Renal cortex interstitium (tissue), 11 donors: ENCODE results near the gene HMG20A. TPM values are rescaled to one million over a fixed set of nuclear protein-coding genes. Genes with fewer than 3 reads are reported as not detected.

ENCODE experiments used
- DNase-seq, 11 donors: peaks; one replicate each; pipeline ENCODE4 v3.0.0-alpha.2; 2013; ENCODE audit warnings: low read depth in 9 of 11, low spot score in 4 of 11; ENCODE audit errors: extremely low read depth in 1 of 11
- polyA plus RNA-seq, 3 donors: library from polyadenylated mRNA; unstranded; fragments of 120-200 nt; gene quantifications; one replicate each; pipeline ENCODE4 v1.2.1, GENCODE V29; 2013; ENCODE audit not compliant: insufficient read length in 3 of 3

HMG20A gene
- polyA plus RNA-seq, 3 donors: 63.4 to 75.4 (median 63.9) TPM

GRCh38 chr15:77504871-77505270 lies 84.2 kb downstream of the HMG20A start:
- DNase-seq: no peak

DNA sequence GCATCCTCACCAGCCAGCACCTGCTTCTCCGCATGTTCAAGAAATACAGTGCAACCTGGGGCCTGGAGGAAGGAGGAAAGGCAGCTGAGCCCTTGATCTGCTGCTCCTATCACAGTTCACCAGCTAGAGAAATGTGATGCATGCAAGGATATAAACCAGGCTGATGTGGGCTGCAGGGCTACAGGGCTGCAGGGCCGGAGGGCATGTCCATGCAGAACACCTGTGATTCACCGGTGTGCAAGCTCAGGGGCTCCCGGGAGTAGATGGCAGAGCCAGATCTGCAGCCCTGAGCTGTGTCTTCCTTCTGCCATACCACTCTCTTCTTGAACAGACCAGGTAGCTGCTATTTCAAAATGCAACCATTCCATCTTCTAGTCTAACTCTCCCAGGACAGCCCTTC lies 84.9 kb downstream of the HMG20A start:
- DNase-seq: no peak

GRCh38 chr15:77506311-77507142 lies 85.8 kb downstream of the HMG20A start:
- peak in 1 of 11 donors; percentile 61 for DNase-seq

- no peak for DNase-seq
These were observed 86.6 kb downstream of the HMG20A start for GRCh38 chr15:77507143-77507897.

- no peak for DNase-seq
These were observed 87.2 kb downstream of the HMG20A start for GRCh38 chr15:77507911-77508310.

DNA sequence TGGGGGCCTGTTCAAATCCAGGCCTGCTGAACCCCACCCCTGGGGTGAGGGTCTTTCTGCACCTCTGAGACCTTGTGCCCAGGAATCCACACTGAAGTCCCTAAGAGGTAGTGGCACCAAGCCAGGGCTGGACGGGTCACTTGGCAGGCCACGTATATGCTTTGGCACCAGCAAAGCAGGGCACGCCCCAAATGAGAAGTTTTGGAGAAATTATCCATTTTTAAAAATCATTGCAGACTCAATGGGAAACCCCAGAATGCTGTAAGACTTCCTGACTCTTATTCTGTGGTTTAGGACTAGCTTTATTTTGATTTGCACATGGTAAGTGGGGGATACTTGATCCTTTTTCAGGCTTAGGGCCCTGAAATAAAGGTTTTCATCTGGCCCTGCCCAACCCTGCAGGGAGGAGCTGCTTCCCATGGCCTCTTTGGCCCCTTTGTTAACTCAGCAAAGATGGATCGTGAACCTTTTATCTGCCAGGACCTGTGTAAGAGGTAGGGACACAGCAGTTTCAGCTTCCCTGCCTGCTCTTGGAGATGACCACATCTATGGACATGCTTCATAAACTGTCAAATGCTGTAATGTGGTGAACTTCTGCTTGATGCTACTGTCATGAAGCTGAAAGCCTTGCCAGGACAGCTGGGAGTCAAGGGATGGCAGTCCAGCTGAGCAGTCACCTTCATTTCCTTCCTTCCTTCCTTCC lies 88.0 kb downstream of the HMG20A start:
- no peak for DNase-seq

DNA sequence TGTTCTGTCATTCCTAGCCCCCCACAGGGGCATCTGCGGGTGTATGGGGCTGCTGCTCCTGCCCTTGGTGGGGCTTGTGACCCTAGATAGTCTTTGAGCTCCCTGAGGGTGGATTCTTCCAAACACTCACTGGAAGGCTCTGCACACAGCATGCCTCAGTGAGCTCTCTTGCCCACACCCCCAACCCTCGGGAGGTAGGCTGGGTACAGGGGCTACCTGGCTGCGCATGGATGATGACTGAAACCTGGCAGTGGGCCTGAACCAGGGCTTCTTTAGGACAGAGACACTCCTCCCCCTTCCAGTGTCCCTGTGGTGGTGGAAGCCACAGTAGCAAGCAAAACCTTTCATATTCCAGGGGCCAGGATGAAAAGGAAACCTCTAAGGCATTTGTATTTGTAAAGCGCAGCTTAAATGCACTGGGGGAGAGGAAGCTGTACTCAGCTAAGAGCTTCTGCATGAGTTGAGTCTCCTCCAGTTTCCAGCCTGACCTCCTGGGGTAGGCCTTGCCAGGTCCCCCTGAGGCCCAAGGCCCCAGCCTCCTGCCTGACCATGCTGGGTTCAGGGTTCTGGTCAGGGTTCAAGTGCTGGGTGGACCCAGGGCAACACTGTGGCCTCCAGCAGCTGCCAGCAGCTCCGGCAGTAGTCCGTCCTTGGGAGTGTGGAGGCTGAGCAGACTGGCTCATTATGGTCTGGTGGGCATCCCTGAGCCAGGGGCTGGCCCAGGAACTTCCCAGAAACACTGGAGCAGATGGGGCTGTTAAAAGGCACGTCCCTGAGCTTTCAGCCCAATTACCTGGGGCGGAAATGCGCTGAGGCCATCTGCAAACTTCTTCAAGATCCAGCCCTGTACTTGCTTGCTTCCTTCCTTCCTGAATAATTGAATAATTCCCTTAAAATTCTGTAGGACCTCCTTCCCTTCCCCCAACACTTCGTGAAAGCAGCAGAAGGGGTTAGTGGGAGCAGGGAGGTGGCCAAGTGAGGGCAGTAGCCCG lies 89.7 kb downstream of the HMG20A start:
- no peak for DNase-seq

GRCh38 chr15:77511869-77512268 lies 91.2 kb downstream of the HMG20A start:
- DNase-seq: no peak

DNA sequence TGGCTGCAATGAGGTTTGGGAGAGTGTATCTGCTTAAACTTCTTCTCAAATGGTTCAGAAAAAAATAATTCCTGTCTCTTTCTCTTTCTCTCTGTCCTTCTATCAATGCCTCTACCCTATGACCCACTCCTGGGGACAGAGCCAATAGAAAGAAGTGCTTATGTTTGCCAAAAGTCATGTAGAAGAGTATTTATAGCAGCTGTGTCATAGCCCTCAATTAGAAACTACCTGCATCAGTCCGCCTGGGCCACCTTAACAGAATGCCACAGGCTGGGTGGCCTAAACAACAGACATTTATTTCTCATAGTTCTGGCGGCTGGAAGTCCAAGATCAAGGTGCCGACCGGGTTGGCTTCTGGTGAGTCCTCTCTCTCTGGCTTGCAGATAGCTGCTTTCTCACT lies 92.5 kb downstream of the HMG20A start:
- DNase-seq: no peak

DNA sequence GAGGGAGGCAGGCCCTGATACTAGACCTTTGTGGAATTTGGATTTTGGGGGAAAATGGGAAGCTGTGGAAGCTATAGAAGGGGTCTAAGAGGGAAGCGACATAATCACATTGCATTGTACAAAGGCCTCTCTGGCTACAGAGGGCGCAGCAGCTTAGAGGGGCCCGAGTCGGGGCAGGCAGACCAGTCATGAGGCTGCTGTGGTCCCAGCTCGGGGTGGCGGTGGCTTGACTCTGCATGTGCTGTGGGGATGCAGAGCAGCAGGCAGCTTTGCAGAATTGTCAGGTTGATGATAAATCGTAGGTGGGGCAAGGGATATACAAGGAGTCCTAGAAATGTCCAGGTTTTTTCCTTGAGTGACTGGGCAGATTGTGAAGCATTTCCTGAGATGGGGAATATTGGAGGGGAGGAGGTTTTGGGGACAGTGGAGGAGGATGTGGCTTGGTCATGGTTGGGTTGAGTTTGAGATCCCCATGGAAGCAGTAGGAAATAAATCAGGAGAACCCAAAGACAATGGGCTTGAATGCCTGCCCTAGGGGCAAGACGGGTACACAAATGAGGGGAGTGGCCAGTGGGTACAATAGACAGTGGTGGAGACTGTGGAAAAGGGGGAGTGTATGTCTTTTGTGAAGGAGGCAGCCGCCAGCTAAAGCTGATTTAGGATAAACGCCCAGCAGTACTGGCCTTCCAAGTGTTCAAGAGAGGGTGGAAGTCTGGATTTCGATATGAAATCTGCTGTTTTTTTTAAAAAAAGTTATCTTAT lies 94.1 kb downstream of the HMG20A start:
- DNase-seq: no peak

DNA sequence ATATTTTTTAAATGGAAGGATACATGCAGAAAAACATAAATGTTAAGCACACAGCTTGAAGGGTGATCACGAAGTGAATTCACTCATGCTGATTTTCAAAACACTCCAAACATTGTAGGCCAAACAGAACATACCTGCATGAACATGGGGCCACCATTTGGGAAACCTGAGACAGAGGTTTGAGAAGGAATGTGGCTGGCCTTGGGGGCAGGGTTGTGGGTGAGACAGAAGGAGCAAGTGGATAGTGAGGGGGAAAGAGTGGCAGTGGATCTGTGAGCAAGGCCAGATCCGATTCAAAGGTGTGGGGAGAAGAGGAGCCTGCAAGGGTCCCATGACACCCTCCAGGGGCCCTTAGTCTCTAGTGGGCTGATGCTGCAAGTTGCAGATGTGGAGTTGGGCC lies 94.9 kb downstream of the HMG20A start:
- DNase-seq: no peak

- no peak for DNase-seq
These were observed 95.4 kb downstream of the HMG20A start for GRCh38 chr15:77516076-77516475.

DNA sequence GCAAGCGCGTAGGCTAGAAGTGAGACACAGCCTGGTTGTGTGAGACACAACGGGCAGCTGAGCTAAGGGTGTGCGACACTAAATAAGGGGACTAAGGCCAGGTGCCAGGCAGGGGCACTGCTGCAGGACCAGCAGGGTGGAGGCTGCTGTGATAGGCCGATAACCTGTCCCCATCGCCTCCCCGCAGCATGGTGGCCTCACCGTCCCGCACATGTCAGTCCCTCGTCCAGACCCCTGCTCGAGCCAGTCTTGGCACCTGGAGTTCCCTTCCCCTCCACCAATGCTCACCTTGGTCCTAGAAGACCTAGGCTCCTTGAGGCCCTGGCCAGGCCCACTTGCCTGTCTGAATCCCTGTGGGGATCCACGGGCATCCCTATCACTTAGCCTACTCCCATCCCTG lies 96.1 kb downstream of the HMG20A start:
- DNase-seq: no peak

GRCh38 chr15:77517579-77517978 lies 96.9 kb downstream of the HMG20A start:
- no peak for DNase-seq

DNA sequence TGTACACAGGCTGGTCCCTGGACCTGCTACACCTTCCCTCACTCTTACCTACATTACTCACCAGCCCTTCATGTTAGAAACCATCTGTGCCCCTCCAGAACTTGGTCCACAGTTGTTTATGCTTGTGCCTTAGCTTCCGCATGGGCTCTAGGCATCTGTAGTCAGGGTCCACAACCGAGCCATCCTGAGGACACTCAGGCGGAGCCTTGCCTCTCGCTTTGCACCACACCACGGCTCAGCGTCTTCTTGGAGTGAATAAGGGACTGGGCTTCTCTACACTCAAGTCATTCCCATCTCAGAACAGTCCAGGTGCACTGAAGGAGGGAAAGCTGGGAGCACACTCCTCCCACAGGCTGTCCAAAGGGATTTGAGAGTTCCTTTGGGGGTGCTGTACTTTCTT lies 97.8 kb downstream of the HMG20A start:
- no peak for DNase-seq

DNA sequence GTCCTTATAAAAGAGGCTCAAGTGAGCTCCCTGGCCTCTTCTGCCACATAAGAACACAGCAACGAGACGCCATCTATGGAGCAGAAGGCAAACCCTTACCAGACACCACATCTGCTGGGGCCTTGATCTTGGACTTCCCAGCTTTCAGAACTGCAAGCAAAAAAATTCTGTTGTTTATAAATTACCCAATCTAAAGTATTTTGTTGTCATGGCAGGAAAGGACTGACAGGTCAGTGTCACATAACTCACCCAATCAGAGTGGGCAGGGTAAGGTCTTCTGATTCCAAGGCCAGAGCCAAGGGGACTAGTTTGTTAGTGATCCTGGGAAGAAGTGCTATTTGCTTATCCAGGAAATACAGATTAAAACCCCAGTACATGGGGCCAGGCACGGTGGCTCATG lies 98.9 kb downstream of the HMG20A start:
- no peak for DNase-seq

GRCh38 chr15:77521206-77521605 lies 100.5 kb downstream of the HMG20A start:
- DNase-seq: no peak

DNA sequence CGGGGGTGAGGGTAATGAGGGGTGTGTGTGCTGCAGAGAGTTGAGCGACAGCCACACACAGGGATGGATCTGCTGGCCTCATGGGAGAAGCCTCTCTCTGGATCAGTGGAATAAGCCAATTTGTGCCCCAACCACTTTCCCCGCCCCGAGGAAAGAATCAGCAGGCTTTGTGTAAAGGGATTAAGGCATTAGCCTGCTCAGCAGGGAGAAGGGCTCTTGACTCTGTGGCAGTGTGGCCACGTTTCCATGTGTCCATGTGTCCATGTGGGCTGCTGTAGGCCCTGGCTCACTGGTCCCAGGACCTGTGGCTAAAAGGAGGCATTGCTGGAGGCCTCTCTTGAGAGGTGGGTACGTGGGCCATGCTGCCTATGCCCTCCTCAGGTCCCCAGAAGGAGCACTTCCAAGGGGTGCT lies 104.7 kb downstream of the HMG20A start:
- no peak for DNase-seq
